Nephron progenitor cell (in vitro differentiated cells): ENCODE data around the gene PPP4R3B.
"Not testable (repeated sequence)": the region's sequence is repeated elsewhere in the genome, so short reads cannot be mapped to it uniquely, and the experiment has no call there.

Source experiments
- DNase-seq: peaks from one replicate; pipeline ENCODE4 v3.0.0; 2021
- H3K27ac Mint-ChIP-seq: 2 replicates; pipeline ENCODE4 v1.8.0; 2021; ENCODE audit warnings: mild to moderate bottlenecking, moderate library complexity, mixed read lengths
- H3K27me3 Mint-ChIP-seq: 2 replicates; pipeline ENCODE4 v1.8.0; 2021; ENCODE audit warnings: mild to moderate bottlenecking, low read depth, mixed read lengths; ENCODE audit not compliant: poor library complexity
- H3K36me3 Mint-ChIP-seq: 2 replicates; pipeline ENCODE4 v1.8.0; 2021; ENCODE audit warnings: low read depth, mixed read lengths
- H3K4me1 Mint-ChIP-seq: 2 replicates; pipeline ENCODE4 v1.8.0; 2021; ENCODE audit warnings: mixed read lengths
- H3K4me3 Mint-ChIP-seq: 2 replicates; pipeline ENCODE4 v1.8.0; 2021; ENCODE audit warnings: mild to moderate bottlenecking, moderate library complexity, mixed read lengths
- H3K9me3 Mint-ChIP-seq: 2 replicates; pipeline ENCODE4 v1.8.0; 2021; ENCODE audit warnings: mild to moderate bottlenecking, moderate library complexity, mixed read lengths
- CTCF ChIP-seq: fragments of 200-600 bp; sonication (generic); IDR thresholded peaks from 2 replicates; pipeline ENCODE4 v1.5.0; 2021; ENCODE audit warnings: antibody characterized with exemption

PPP4R3B gene

GRCh38 chr2:55590810-55591440, 26.5 kb downstream of the PPP4R3B start:
- no peak for DNase-seq
- TF ChIP-seq CTCF = no peak
- Mint-ChIP-seq H3K27me3 (no peaks in the 10 kb centered on the region), H3K9me3 (no peaks in the 10 kb centered on the region), H3K27ac (no peak overlapping the region), H3K4me3 (no peak overlapping the region), H3K4me1 (no peaks in the 10 kb centered on the region), H3K36me3 (peaks cover 33% of the 10 kb centered on the region)

- Mint-ChIP-seq H3K4me3 (no peak overlapping the region), H3K27ac (peak overlapping the region; percentile 78), H3K9me3 (no peaks in the 10 kb centered on the region), H3K27me3 (no peaks in the 10 kb centered on the region), H3K36me3 (peaks cover 19% of the 10 kb centered on the region), H3K4me1 (peaks cover 19% of the 10 kb centered on the region)
- no peak for DNase-seq
- TF ChIP-seq CTCF = no peak
Observed at GRCh38 chr2:55585451-55586080, 31.9 kb downstream of the PPP4R3B start.

- Mint-ChIP-seq H3K36me3 (peaks cover 38% of the 10 kb centered on the region), H3K27ac (peak overlapping the region; percentile 93), H3K27me3 (no peaks in the 10 kb centered on the region), H3K9me3 (no peaks in the 10 kb centered on the region), H3K4me1 (peaks cover 19% of the 10 kb centered on the region), H3K4me3 (peak overlapping the region; percentile 7)
- TF ChIP-seq CTCF = no peak
- DNase-seq = no peak
Observed at GRCh38 chr2:55581874-55582547, 35.4 kb downstream of the PPP4R3B start.

GRCh38 chr2:55581435-55581834, 36.0 kb downstream of the PPP4R3B start:
- H3K27me3 Mint-ChIP-seq = no peaks in the 10 kb centered on the region
- H3K9me3 Mint-ChIP-seq = no peaks in the 10 kb centered on the region
- H3K36me3 Mint-ChIP-seq = peaks cover 44% of the 10 kb centered on the region
- TF ChIP-seq CTCF = peak; percentile 28
- peak overlapping the region; percentile 93 for H3K27ac Mint-ChIP-seq
- no peak for DNase-seq
- peaks cover 19% of the 10 kb centered on the region for H3K4me1 Mint-ChIP-seq
- peak overlapping the region; percentile 7 for H3K4me3 Mint-ChIP-seq

GRCh38 chr2:55569002-55569401, 48.4 kb downstream of the PPP4R3B start:
- H3K36me3 Mint-ChIP-seq = peaks cover 52% of the 10 kb centered on the region
- DNase-seq, H3K4me3 Mint-ChIP-seq, H3K27ac Mint-ChIP-seq, H3K4me1 Mint-ChIP-seq, H3K9me3 Mint-ChIP-seq, H3K27me3 Mint-ChIP-seq: not testable (repeated sequence)

GRCh38 chr2:55567298-55567697, 50.1 kb downstream of the PPP4R3B start:
- peak overlapping the region; percentile 17 for H3K27ac Mint-ChIP-seq
- no peak for TF ChIP-seq CTCF
- H3K36me3 Mint-ChIP-seq = peaks cover 66% of the 10 kb centered on the region
- H3K27me3 Mint-ChIP-seq = no peaks in the 10 kb centered on the region
- no peak for DNase-seq
- H3K9me3 Mint-ChIP-seq = peaks cover 6% of the 10 kb centered on the region
- H3K4me3 Mint-ChIP-seq = no peak overlapping the region
- H3K4me1 Mint-ChIP-seq = no peaks in the 10 kb centered on the region
